GM18508 (cell line): ENCODE data around the gene ROBO1.

ENCODE experiments used
- ATAC-seq: cut with Tn5 transposase; IDR thresholded peaks from one replicate; pipeline ENCODE4 v1.9.1; 2021; ENCODE audit warnings: moderate number of reproducible peaks; ENCODE audit not compliant: insufficient read depth, unreplicated experiment

ROBO1 gene

DNA sequence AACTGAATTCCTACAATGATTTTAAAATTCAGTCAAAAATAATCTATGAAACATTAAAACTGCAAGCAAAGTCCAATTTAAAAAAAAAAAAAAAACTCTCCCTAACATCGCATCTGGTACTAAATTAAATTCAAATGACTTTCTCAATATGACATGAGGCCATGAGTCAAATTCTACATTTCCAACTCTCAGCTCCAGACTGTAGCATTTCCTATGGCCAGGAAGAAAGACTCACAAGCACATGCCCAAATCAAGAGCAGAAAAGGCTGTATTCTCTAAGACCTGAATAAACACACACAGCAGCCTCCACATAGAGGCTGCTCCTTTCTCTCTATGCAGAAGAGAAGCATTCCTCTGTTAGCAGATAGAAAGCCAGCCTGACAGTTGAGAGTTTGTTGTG is 729.2 kb downstream of the ROBO1 start:
- no peak for ATAC-seq

DNA sequence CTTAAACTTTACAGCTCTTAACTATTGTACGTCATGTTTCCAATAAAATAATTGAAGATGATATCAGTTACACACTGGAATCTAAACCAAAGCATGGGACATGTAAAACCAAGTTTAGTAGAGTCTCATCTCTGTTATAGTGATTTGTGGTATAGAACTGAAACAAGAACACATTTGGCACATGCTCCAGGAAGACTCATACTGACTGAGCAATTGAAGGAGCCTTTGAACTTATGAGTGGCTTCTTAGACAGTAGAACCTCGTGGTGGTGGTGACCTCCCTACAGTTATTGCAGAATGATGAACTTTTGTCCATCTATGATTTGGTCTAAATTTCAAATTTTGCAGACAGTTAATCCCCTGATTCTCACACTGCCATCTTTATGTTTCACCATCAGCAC is 729.7 kb downstream of the ROBO1 start:
- ATAC-seq, result no peak

DNA sequence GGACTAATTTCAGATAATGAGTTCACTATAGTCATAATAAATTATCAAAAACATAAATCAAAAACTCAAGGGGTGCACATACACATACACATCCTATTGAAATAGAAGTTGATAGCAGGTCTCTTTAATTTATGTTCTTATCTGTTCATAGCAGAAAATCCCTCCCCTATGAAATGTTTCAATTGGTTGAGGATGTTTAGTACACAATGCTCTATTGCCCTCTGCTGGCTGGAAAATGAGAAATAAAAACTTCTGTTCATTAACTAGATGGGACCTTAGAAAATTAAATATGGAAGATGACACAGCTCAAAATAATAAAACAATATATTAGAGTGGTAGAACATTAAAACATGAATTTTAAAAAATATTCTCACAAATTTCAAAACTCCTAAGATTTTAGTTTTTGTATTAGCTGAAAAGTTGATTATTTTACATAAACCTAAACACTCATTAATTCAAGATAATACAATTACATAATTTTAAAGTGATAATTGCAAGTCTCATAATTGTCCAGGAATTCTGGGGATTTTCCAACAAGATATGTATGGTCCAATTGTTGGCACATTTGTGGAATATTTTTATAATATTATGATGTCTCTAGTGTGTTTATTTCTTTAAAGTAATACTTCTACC is 735.0 kb downstream of the ROBO1 start:
- peak; percentile 66 for ATAC-seq

DNA sequence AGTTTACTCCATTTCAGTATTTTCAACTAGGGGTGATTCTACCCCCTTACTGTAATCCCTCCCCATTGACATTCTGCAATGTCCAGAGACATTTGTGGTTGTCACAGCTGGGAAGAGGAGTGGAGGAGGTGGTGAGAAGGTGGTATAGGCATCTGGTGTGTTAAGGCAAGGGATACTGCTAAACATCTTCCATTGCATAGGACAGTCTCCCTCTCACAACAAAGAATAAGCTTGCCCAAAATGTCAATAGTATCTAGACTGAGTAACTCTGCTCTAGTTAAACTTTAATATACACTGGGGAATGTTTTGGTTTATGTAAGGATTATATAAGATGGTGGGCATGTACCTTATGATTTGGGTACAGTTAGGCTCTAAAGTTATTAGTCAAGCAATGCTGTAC is 737.6 kb downstream of the ROBO1 start:
- ATAC-seq, result no peak

DNA sequence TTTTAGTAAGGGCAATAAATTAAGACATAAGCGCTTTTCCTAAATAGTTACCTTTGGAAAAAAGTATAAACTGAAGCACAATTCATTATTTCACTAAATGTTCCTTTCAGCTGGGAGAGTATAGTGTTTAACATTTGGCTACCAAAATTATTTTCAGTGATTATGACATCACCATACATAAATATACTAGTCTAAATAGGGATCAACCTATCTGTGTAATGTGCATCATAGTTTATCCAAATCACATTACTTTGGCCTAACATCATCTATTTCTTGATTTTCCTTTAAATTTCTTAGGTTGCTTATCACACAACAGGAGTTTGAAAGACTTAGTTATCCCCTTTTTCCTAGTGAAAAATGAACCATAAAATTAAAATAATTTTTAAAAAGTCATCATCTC is 738.9 kb downstream of the ROBO1 start:
- no peak for ATAC-seq

DNA sequence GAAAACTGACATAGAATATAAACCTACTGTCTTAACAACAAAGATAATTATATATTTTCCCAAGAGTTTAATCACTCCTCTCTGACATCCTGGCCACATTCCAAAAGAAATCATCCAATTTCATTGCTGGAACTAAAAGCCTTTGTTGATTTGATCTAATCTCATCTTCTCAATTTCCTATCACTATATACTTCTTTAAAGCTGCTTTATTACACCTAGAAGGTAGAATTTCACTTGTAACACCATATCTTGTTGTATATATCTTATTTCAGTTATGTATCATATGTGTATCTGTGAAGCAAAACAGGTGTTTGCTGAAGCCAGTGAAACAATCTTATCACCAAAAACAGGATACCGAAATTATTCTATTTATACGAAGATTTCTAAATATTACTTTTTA is 740.2 kb downstream of the ROBO1 start:
- ATAC-seq, result no peak

DNA sequence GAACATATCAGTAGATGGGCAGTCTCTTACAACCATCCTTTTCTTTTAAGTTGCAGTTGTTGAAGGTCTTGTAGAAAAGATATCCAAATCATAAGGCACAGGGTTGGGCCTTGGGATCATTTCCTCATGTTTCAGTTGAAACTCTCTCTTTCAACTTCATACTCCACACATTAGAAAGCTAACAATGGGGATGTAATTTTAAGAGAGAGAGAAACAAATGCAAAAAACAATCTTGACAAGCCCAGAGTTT is 747.9 kb downstream of the ROBO1 start:
- no peak for ATAC-seq

DNA sequence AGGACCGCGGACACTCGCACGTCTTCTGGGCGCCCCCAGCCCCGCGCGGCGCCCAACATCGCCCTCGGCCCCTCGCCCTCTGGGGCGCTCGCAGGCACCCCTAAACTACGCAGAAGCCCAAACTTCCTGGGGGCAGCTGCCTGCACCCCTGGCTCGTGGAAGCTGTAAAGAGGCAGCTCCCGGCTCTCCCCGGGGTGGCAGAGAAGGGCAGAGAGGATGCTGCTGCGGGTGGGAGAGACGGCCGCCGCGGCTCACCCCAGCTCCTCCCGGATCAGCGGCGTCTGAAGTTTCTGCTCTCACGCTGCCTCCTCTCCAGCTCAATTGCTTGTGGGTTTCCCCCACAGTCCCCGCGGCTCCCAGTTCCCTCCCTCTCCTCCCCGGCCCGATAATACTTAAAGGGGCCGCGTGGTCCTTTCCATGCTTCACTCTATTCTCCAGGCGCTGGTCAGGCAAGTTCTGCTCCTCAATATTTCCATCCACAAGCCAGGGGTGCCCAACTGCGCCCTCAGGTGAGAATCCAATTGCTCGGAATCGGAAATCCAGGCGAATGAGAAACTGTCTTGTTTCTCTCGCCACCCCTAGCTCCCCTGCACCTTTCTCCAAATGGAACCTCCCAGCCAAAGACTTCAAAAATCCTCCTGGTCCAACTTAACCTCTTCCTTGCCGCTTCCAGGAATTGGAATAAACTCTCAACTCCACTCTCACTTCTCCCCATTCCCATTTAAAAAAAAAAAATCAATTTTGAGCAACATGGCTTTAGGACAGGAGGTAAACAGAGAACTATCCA is 748.5 kb downstream of the ROBO1 start:
- ATAC-seq, result no peak

DNA sequence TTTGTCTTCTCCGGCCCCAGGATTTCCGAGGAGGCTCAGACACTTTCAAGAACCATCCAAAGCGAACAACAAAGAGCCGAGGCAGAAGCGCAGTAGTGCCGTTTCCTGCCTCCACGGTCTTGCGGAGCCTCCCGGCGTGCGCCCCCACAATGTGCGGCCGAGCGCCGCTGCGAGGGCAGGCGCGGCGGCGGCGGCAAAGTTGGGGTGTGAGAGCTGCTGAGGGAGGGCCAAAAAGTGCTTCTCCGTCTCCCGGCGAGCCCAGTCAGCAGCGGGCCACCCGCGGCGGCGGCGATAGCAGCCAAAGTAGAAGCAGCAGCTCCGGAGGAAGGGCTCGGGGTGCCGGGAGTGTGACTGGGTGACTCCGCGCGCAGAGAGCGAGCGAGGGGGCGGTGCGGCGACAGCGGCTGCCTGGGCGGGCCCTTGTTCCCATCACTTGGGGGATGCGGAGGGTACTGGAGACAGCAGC is 749.1 kb downstream of the ROBO1 start:
- ATAC-seq, result no peak

DNA sequence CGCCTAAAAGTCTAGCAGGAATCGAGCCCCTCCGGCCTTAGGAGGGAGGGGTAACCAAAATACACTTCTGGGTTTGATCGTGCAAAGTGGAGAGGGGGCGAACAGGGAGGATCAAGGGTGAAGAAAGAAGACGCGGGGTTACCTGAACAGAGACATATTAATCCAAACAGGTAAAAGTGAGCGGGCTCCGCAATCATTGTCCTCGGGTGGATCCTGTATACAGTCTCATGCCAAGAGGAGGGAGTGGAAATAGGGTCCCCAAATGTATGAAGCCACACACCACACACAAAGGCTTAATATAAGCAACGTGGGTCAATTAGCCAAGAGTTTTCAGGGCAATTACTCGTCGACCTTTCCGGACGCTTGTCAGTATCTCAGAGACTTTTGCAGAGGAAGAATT is 749.5 kb downstream of the ROBO1 start:
- no peak for ATAC-seq

DNA sequence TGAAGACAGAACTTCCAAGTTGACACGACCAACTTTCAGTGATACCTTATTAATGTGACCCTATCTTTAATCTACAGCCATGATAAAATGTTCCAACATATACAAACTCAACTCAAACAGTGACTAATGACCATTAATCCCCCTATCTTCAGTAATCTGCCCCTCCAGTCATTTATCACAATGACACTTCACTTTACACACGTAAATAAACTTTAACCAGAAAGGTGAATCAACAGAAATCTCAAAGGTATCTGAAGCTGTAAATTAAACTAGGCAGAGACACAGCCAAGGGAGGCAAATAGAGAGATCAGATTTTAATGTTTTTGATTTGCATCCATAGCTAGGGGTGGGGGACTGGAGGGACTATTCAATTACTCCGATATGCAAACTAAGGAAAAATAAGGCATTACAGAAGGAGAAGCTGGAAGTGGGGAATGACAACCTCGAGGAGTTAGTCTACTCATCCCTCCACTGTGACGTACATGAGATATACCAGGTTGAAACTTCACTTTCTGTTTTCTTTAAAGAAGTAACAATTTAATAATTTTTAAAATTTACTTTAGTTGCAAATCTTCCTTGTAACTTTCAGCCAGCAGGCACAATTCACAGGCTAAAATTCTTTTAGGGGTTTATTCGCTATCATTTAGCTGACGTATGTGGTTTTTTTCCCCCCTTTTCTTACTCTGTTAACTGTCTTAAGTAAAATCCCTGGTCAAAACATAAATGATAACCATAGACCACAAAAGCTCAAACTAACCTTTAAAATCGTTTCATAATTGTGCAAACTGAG is 751.0 kb downstream of the ROBO1 start:
- no peak for ATAC-seq

DNA sequence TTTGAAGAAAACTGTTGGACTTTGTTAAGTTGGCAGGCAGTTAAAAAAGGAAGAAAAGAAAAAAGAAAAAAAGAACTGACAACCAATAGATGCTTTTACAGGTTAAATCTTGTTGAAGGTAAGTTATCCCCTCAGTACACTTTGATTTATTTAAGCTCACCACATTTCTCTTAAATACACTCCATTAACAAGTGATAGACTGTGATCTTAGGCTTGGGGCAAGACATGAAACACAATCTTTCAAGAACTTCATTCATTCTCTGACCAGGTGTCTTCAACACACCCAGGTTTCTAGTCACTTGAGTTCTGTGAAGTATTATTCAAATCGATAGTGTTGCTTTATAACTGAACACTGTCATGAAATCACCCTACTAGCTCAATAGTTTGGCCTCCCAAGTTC is 751.9 kb downstream of the ROBO1 start:
- ATAC-seq, result no peak

DNA sequence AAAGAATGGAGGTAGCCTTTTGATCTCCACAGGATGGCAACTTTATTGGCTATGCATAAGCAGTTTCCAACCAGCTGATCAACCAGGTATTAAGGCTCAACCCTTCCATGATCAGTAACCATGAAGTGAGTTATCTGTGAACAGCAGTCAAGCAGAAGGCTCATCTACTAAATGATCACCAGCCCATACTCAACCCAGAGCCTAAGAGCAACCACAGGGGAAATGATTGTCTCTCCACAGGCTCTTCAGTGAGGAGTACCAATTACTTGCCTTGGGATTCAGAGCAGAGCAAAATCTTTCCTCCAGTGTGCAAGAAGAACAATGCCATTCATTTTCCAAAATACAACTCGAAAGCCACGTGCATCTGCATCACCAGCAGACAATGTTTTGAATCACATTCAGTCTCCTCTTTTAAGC is 754.8 kb downstream of the ROBO1 start:
- ATAC-seq, result no peak

DNA sequence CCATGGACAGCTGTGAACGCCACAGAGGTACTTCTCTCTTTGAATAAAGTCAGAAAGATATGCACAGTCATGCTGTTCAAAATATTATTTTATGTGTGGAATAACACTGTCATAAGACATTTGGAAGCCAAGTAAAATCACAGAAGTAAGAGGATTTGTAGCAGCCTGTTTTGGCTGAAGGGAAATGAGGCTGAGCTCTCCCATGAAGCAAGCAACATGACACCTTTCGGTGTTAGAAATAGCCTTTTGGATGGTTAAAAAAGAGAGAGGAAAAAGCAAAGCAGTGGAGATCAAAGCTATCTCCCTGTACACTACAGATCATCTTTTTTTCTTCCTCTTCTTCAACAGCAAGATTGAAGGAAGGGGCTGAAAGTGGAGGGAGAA is 755.3 kb downstream of the ROBO1 start:
- no peak for ATAC-seq

DNA sequence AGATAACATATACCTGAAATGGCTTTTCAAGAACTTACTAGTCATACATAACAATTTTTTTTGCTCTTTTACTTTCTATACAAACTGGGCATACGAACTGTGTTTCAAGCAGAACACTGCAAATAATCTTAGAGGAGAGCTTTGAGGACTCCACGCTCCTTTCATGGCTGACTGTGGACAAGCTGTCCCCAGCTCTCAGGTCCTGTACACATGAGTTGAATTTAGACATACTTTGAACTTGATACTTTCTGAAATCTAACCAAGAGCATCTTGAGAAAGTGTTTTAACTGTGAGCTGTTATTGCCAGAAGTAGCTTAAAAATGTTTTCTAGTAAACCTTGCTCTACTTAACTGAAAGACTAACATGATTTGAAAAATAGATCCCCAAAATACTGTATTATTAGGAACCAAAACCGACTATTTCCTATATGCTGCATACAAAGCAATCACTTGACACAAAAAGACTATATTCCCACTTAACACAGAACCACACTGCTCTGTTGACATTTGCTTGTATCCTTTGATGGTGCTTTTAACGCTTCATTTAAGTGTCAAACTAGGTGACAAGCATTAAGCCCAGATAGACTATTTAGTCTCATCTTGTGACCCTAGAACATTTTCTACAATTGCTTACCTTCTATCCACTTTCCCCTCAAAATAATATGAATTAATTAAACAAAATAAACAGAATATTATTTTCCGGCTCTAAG is 755.8 kb downstream of the ROBO1 start:
- ATAC-seq, result no peak

DNA sequence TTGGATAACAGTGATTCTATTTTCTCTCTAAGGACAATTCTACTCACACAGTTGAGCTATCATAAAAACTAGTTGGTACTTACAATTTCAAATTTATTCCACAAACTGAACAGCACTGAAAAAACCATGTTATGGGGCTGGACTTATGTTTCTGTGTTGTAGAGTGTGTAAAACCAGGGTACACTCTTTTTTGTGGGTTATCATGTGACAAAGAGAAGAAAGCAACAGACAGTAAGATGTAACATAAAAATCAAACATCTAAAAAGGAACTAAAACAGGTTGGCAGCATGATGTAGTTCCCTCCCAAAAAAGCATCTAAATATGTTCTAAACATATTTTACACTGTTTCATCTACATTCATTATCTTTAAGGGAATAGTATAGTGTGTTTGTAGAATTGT is 757.9 kb downstream of the ROBO1 start:
- ATAC-seq, result no peak

DNA sequence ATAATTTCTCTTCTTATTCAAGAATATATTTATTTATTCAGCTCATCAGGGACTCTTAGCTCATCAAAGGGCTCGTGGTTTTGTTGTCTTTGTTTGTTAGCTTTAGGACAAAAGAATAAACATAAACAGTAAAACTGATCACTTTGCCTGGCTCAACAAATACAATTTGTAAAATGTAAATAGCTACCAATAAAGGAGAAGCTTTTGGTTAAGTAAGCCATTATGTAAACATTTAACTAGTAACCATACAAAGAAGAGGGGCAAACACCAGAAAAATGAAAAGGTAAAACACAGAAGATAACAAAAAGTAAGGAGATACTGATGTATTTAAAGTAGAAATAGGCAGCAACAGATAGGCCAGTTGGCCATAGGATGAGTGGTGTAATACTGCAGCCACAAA is 761.7 kb downstream of the ROBO1 start:
- no peak for ATAC-seq

DNA sequence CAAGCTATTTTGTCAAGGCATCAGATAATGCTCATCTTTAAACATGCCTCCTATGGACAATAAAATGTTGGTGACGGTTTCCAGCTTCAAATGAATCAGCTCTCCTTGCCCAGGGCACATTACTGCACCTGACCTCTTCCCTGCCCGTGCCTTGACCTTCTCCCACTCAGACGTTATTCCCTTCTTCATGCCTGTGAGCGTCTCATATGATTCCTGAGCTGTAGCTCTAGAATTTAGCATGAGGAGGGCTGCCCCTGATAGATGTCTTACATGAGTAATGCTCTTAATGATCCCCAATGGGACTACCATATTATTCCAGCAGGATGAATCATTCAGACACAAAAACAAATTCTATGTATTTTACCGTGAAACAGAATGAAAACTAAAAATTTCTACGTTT is 762.7 kb downstream of the ROBO1 start:
- ATAC-seq, result no peak

DNA sequence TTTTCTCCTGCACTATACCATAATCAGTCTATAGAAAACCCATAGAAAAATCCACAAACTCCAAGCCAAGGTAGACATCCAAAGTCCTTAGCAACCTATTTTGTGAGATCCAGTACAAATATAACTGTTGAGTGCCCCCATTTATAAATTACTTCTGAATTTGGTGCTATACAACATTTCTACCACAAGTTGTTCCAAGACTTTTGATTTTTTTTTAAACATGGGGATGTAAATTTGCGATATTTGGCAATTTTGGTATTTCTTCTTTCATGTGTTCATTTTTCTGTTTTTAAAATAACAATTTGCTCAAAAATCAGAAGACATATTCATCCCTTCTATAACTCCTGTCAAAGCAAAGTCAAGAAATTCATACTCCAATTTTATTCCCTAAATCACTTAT is 763.8 kb downstream of the ROBO1 start:
- ATAC-seq, result no peak

DNA sequence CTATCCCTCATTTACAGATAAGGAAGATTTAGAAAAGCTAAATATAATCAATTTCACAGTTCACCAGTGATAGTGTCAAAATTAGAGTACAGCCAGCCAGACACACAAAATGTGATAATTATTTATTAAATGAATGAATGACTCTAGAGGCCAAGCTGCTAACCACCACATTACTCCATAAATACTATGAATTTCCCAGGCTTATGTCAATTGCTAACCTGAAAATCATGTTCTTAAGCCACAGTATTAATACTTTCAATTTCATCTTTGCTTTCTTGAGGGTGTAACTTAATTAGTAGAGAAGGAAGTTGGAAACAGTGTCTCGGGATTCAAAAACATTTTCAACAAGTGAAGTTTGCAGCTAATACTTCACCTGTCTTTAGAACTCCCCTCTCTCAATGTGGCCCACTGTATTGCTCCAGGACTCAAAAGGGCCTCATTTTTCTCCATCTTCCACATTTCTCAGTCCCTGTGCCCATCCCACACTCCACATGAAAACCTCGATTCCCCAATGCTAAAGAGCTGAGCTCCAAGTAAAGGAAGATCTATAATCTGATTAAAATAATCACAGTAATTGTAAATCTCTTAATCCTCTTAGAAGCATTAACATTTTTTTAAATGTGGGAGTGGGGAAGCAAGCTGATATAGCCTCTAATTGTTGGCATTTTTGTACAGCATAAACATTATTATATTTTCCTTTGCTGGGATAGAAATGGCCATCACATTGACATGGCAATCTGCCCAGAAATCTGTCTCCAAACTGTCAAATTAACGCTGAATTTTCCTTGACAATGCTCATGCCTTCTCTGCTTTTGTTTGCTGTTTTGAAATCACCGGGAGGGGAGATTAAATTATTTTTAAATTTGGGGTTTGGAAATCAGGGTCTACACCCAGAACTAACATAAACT is 765.1 kb downstream of the ROBO1 start:
- ATAC-seq, result no peak
